GM19397 (cell line): Measurements from ENCODE around the gene KIF2C.
"Not testable (repeated sequence)": the region's sequence is repeated elsewhere in the genome, so short reads cannot be mapped to it uniquely, and the experiment has no call there.

Experiments used
- ATAC-seq: cut with Tn5 transposase; IDR thresholded peaks from one replicate; pipeline ENCODE4 v1.9.1; 2021; ENCODE audit warnings: mild to moderate bottlenecking, moderate library complexity; ENCODE audit not compliant: unreplicated experiment

KIF2C gene

DNA sequence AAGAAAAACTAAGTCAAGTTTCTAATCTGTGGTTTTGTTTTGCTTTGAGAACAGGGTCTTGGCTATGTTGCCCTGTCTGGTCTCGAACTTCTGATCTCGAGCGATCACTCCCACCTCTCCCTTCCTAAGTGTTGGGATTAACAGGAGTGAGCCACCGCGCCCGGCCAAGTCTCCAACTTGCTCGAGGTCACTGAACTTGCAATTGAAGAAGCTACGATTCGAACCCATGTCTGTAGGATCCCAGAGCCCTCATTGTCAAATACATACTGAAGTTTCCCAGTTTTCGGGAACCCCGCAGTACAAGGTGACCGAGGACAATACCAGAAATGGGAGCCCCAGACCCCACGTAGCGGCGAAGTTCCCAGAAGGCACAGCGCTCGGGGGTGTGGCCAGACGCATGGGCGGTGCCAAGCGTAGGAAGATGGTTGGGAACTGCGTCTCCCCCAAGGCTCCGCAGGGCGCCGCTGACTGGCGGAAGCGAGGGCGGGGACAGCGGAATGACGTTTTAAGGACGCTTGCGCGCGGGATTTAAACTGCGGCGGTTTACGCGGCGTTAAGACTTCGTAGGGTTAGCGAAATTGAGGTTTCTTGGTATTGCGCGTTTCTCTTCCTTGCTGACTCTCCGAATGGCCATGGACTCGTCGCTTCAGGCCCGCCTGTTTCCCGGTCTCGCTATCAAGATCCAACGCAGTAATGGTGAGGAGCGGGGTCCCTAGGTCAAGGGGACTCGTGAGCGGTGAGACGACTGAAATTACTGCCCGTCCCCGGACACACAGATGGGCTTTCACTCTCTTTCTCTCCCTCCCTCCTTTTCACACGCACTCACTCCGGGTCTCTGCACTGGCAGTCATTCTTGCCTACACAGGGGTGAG, at the start of gene KIF2C:
Gene KIF2C (plus strand): TSS at position 531 of the 872 bp plus-strand sequence. CDS start 96 bp downstream, at position 627.
- ATAC-seq = peak; percentile 99

DNA sequence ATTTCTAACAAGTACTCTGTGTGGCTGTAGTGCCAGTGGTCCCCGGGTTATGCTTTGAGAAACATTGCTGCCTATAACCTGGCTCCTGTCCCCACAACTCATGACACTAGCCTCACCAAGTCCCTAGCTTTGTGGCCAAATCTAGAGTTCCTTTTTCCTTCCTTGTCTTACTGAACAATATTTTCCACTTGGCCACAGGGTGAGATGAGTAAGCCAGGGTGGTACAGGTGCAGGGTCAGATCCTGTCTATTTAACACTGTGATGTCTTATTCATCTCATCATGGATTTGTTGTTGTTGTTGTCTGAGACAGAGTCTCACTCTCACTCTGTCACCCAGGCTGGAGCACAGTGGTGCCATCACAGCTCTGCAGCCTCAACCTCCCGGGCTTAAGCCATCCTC, 46.5 kb upstream of the KIF2C start:
- ATAC-seq = no peak

GRCh38 chr1:44693900-44694299, 45.7 kb upstream of the KIF2C start:
- no peak for ATAC-seq

GRCh38 chr1:44694863-44695478, 44.7 kb upstream of the KIF2C start:
- ATAC-seq = peak; percentile 53

DNA sequence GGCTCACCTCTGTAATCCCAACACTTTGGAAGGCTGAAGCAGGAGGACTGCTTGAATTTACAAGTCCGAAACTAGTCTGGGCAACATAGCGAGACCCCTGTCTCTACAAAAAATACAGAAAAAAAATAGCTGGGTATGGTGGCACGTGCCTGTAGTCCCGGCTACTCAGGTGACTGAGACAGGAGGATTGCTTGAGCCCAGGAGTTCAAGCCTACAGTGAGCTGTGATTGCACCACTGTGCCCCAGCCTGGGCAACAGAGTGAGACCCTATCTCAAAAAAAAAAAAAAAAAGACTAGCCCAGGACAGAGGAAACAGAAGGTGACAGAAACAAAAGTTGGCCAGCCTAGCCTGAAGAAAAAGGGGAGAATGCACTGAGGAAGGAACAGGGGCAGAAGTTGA, 44.0 kb upstream of the KIF2C start:
- ATAC-seq = no peak

DNA sequence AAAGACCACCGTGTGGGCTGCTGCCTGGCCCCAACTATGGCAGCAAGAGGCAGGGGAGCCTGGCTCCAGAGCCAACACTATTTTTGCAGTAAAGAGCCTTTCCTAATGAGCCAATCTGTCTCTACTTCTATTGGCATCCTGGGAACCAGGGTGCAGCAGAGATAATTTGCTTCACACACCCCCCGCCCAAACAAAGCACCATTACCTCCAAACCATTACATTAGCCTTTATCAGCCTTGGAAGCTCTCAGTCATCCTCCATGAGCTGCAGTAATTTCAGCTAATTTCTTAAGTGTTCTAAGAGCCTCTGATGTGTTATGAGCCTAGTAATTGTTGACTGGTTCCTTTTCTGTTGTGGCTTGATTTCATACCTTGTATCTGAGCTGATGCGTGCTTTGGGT, 43.5 kb upstream of the KIF2C start:
- ATAC-seq = no peak

DNA sequence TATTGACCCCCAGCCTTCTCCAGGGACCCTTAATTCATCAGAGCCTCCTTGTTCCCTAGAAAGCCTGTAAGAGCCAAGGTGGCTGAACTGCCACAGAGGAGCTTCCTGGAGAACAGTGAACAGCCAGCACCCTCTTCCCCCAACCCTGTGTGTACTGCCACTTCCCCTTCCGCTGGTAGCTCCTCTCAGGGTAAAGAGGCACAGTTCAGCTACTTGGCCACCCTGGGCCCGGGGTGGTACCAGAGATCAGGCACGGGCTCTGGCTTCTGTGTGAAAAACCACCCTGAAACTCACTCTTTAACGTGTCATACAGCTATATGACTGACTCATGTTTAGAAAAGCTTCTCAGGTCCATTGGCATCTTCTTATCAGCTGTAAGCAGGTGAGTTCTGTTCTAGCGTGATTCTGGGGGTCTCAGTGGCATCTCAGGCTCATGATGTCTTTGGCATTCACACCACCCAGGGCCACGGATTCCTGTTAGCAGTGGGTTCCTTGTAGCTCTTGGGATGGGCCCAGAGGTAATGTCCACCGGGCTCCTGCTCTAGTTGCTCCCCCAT, 42.8 kb upstream of the KIF2C start:
- ATAC-seq = no peak

GRCh38 chr1:44698138-44698537, 41.5 kb upstream of the KIF2C start:
- ATAC-seq = no peak

- ATAC-seq = not testable (repeated sequence)
Measured at GRCh38 chr1:44699375-44699774, 40.3 kb upstream of the KIF2C start.

DNA sequence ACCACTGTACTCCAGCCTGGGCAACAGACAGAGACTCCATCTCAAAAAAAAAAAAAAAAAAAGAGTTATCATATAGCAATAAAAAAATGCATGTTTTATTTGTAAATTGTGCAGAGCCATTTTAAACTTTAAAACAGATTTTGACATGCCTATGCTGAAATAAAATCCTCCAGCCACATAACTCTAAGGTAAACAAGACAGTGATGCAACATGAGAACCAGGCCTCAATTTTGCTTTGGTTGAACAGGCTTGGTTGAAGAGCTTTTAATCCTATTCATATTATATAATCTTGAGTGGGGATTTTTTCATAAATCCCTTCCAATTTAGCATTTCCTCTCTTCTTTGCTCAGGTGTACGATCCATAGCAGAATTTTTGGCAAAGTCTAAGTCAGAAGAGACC, 39.1 kb upstream of the KIF2C start:
- no peak for ATAC-seq

GRCh38 chr1:44701141-44701573, 38.5 kb upstream of the KIF2C start:
- ATAC-seq = no peak

DNA sequence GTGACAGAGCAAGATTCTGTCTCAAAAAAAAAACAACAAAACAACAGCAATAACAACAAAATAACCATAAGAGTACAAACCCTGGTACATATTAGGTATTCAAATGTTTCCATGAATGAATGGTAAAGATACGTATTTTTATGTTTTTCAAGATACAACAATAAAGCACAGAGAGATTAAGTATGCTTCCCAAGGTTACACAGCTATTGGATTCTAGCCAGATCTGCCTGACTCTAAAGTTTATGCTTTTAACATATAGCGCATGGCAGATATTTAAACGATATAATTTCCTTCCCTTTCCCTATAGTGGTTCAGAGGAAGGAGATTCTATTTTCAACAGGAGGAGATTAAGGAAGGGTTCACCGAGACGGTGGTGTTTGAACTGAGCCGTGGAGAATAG, 34.2 kb upstream of the KIF2C start:
- ATAC-seq = no peak

GRCh38 chr1:44705938-44706337, 33.7 kb upstream of the KIF2C start:
- ATAC-seq = no peak

GRCh38 chr1:44707112-44707881, 32.3 kb upstream of the KIF2C start:
- no peak for ATAC-seq

GRCh38 chr1:44707959-44708831, 31.4 kb upstream of the KIF2C start:
- no peak for ATAC-seq

GRCh38 chr1:44713321-44713781, 26.3 kb upstream of the KIF2C start:
- peak; percentile 61 for ATAC-seq

- ATAC-seq = no peak
Measured at GRCh38 chr1:44714532-44714931, 25.1 kb upstream of the KIF2C start.

- no peak for ATAC-seq
Measured at GRCh38 chr1:44714944-44715571, 24.6 kb upstream of the KIF2C start.

DNA sequence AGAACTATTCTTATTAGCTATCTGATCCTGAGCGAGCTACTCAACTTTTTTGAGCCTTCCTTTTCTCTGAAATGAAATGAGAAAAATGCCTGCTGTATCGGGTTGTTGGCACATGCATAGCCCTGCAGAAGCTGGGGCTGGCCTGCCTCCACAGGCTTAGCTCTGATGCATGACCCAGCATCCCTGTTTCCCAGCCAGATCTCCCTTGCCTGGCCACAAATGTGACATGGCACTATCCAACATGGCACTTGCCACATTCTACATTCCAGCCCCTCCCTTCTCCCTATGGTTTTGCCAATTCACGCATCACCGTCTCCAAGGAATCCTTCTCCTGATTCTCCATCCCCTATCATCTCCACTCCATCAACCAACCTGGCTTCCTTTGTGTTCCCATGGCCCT, 22.5 kb upstream of the KIF2C start:
- no peak for ATAC-seq

GRCh38 chr1:44717653-44718052, 22.0 kb upstream of the KIF2C start:
- ATAC-seq = no peak
